ENCODE data around the gene PLP2. TPM values are rescaled to one million over a fixed set of nuclear protein-coding genes. Genes with fewer than 3 reads are reported as not detected.

Gene PLP2
- total and polyA plus RNA-seq, 2 experiments from 2014 or later = 62.5 to 209 TPM

DNA sequence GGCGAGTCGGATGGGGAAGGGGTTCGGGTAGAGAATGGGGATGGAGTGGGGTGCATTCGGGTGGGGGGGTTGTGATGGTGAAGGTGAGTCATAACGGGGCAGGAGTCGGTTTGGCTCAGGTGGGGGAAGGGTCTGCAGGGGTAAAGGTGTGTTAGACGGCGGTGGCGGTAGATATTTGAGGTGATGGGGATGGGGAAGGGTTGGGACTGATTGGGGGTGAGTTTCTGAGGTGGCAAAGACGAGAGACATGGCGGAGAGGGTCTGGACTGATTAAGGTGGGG is 27.6 kb downstream of the PLP2 start:
- Histone ChIP-seq H3F3A (ENCODE audit: insufficient read depth) (no peaks in the 10 kb centered on the region), H3K9me2 (ENCODE audit: insufficient read depth) (no peaks in the 10 kb centered on the region), H3K9ac (no peak overlapping the region), H3K9me3 (ENCODE audit: low read depth) (no peaks in the 10 kb centered on the region), H4K20me1 (ENCODE audit: insufficient read depth) (no peaks in the 10 kb centered on the region), H3K79me2 (ENCODE audit: insufficient read depth) (no peaks in the 10 kb centered on the region), H3K27ac (no peak overlapping the region), H3K27me3 (replicated peaks; ENCODE audit: insufficient read depth) (no peaks in the 10 kb centered on the region), H3K36me3 (ENCODE audit: low read depth) (no peaks in the 10 kb centered on the region), H3K4me1 (ENCODE audit: insufficient read depth) (no peaks in the 10 kb centered on the region), H3K4me2 (ENCODE audit: unreplicated experiment) (no peak overlapping the region), H3K4me3 (no peak overlapping the region), H2AFZ (no peak overlapping the region)
- WGBS, 2 experiments (ENCODE audit: low coverage in 1 of 2, low lambda C conversion rate in 2 of 2, missing lambda C conversion rate in 2 of 2) = 11% methylated on average over 11 of the region's 11 CpGs; no CpG with 5 or more reads in 1 of the 2 experiments
- in situ Hi-C loops (cut with MboI) = no loop called here
- DNase-seq = no peak
- TF ChIP-seq EZH2phosphoT487 (IDR thresholded peaks at IDR 0.05; ENCODE audit: insufficient read depth, low read depth) (no peak), EZH2 (IDR thresholded peaks at IDR 0.05; ENCODE audit: insufficient read depth, poor library complexity, severe bottlenecking) (no peak)

DNA sequence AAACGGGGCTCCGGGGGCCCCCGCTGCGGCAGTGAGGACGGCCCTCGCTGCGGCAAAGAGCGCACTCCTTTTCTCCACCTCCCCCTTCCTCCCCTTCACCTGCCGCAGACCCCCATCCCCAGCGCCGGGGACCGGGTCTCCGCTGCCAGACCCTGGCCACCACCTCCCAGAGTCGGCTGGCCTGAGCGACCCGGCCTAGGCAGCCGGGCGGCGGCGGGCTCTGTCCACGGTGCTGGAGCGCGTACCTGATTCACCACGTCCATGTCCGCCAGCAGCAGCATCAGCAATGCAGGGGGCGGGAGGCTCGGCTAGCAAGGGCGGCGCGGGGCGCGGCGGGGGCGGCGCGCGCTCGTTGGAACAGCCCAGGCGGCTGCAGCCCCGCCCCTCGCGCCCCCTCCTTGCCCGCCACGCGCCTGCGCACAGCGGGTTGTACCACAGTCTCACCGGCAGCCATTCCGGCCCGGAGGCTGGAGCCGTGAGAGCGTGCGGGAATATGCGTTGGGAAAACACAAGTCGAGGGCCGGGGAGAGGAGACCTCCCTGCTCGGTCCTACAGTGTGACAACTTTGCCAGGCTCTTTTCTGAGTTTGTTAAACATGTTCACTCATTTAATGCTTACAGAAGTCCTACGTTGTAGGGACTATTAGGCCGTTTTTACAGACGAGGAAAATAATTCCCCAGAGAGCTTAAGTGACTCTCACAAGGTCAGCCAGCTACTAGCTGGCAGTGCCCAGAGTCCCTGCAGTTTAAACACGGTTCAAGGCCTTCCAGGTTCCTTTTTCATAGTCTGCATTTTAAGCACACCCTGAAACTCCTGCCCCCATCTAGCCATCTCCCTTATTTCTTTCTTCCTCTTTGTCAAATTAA is 28.4 kb downstream of the PLP2 start, which contains the start of gene SYP:
Gene SYP (minus strand): TSS at position 288 of the 866 bp plus-strand sequence. CDS start 7 bp downstream, at position 281.
- in situ Hi-C loops (cut with MboI) = no loop called here
- no peaks in the 10 kb centered on the region for H3K9me3 ChIP-seq (ENCODE audit: low read depth)
- H3K27me3 ChIP-seq (replicated peaks; ENCODE audit: insufficient read depth) = no peaks in the 10 kb centered on the region
- peak; percentile 88 for DNase-seq
- peak within 1 kb of the TSS; percentile 39 for H3K9ac ChIP-seq
- no peak for TF ChIP-seq EZH2 (IDR thresholded peaks at IDR 0.05; ENCODE audit: insufficient read depth, poor library complexity, severe bottlenecking)
- no peak for TF ChIP-seq EZH2phosphoT487 (IDR thresholded peaks at IDR 0.05; ENCODE audit: insufficient read depth, low read depth)
- no peaks in the 10 kb centered on the region for H4K20me1 ChIP-seq (ENCODE audit: insufficient read depth)
- WGBS, 2 experiments (ENCODE audit: low coverage in 1 of 2, low lambda C conversion rate in 2 of 2, missing lambda C conversion rate in 2 of 2) = 5 to 12% methylated on average over 14 to 35 of the region's 61 CpGs
- H2AFZ ChIP-seq = peak within 1 kb of the TSS; percentile 82
- no peak within 1 kb of the TSS for H3K27ac ChIP-seq
- H3K36me3 ChIP-seq (ENCODE audit: low read depth) = no peaks in the 10 kb centered on the region
- peak within 1 kb of the TSS; percentile 51 for H3K4me3 ChIP-seq
- H3F3A ChIP-seq (ENCODE audit: insufficient read depth) = no peaks in the 10 kb centered on the region
- no peaks in the 10 kb centered on the region for H3K79me2 ChIP-seq (ENCODE audit: insufficient read depth)
- no peaks in the 10 kb centered on the region for H3K4me1 ChIP-seq (ENCODE audit: insufficient read depth)
- H3K4me2 ChIP-seq (ENCODE audit: unreplicated experiment) = peak within 1 kb of the TSS; percentile 11
- H3K9me2 ChIP-seq (ENCODE audit: insufficient read depth) = no peaks in the 10 kb centered on the region

DNA sequence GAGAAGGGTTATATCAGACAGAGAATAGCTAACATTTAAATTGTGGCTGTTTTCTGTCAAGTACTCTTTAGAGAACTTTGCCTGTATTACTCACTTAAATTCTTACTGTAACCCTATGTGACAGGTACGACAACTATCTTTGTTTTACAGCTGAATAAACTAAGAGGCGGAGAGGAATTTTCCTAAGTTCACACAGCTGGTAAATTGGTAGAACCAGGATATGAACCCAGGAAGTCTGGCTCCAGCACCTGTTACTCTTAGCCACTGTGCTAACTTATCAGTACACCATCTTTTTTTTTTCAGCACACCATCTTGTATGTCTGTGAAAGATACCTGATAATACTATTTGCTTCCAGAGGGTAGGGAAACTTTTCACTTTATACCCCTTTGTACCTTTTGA is 30.3 kb downstream of the PLP2 start:
- H4K20me1 ChIP-seq (ENCODE audit: insufficient read depth) = no peaks in the 10 kb centered on the region
- no peaks in the 10 kb centered on the region for H3K27me3 ChIP-seq (replicated peaks; ENCODE audit: insufficient read depth)
- H3K79me2 ChIP-seq (ENCODE audit: insufficient read depth) = no peaks in the 10 kb centered on the region
- H3K36me3 ChIP-seq (ENCODE audit: low read depth) = no peaks in the 10 kb centered on the region
- no peak overlapping the region for H2AFZ ChIP-seq
- no peaks in the 10 kb centered on the region for H3K4me1 ChIP-seq (ENCODE audit: insufficient read depth)
- no peak for DNase-seq
- in situ Hi-C loops (cut with MboI) = no loop called here
- H3K9me3 ChIP-seq (ENCODE audit: low read depth) = no peaks in the 10 kb centered on the region
- H3F3A ChIP-seq (ENCODE audit: insufficient read depth) = no peaks in the 10 kb centered on the region
- no peak overlapping the region for H3K4me2 ChIP-seq (ENCODE audit: unreplicated experiment)
- H3K4me3 ChIP-seq = no peak overlapping the region
- no peak overlapping the region for H3K9ac ChIP-seq
- no peak for TF ChIP-seq EZH2phosphoT487 (IDR thresholded peaks at IDR 0.05; ENCODE audit: insufficient read depth, low read depth)
- no peak for TF ChIP-seq EZH2 (IDR thresholded peaks at IDR 0.05; ENCODE audit: insufficient read depth, poor library complexity, severe bottlenecking)
- WGBS, 2 experiments (ENCODE audit: low coverage in 1 of 2, low lambda C conversion rate in 2 of 2, missing lambda C conversion rate in 2 of 2) = 75 to 85% methylated on average over 2 of the region's 2 CpGs
- no peaks in the 10 kb centered on the region for H3K9me2 ChIP-seq (ENCODE audit: insufficient read depth)
- no peak overlapping the region for H3K27ac ChIP-seq

DNA sequence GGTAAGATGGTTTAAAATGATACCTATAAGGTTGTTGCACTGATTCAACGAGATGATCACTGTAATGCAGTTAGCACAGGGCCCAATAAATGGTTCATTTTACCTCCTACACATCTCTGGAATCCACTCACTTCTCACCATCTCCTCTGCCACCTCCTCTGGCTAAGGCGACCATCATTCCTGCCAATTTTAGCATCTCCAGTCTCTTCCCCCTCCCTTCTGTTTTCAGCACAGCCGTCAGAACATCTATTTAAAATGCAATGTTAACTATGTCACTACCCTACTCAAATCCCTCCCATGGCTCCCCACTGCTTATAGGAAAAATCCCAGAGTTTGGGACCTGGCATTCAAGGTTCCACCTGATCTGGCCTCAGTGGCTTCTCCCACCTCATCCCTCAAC is 31.8 kb downstream of the PLP2 start:
- H3K9me3 ChIP-seq (ENCODE audit: low read depth) = no peaks in the 10 kb centered on the region
- no peaks in the 10 kb centered on the region for H3K27me3 ChIP-seq (replicated peaks; ENCODE audit: insufficient read depth)
- H3K36me3 ChIP-seq (ENCODE audit: low read depth) = no peaks in the 10 kb centered on the region
- no peaks in the 10 kb centered on the region for H3K79me2 ChIP-seq (ENCODE audit: insufficient read depth)
- H3K4me1 ChIP-seq (ENCODE audit: insufficient read depth) = no peaks in the 10 kb centered on the region
- no peak overlapping the region for H3K9ac ChIP-seq
- no peaks in the 10 kb centered on the region for H4K20me1 ChIP-seq (ENCODE audit: insufficient read depth)
- no peak overlapping the region for H3K27ac ChIP-seq
- WGBS, 2 experiments (ENCODE audit: low coverage in 1 of 2, low lambda C conversion rate in 2 of 2, missing lambda C conversion rate in 2 of 2) = 45 to 55% methylated on average over 3 of the region's 3 CpGs
- no peaks in the 10 kb centered on the region for H3K9me2 ChIP-seq (ENCODE audit: insufficient read depth)
- no peak for DNase-seq
- TF ChIP-seq EZH2 (IDR thresholded peaks at IDR 0.05; ENCODE audit: insufficient read depth, poor library complexity, severe bottlenecking) (no peak), EZH2phosphoT487 (IDR thresholded peaks at IDR 0.05; ENCODE audit: insufficient read depth, low read depth) (no peak)
- no peak overlapping the region for H3K4me2 ChIP-seq (ENCODE audit: unreplicated experiment)
- no peak overlapping the region for H2AFZ ChIP-seq
- no peaks in the 10 kb centered on the region for H3F3A ChIP-seq (ENCODE audit: insufficient read depth)
- in situ Hi-C loops (cut with MboI) = no loop called here
- no peak overlapping the region for H3K4me3 ChIP-seq

All from GM23248 (cell line).